Mesenteric fat pad (tissue), 1 donor: Measurements from ENCODE around the gene ST3GAL6. TPM values are rescaled to one million over a fixed set of nuclear protein-coding genes. Genes with fewer than 3 reads are reported as not detected.

Experiments used
- DNase-seq: peaks from one replicate; pipeline ENCODE4 v3.0.0-alpha.2; 2020; ENCODE audit warnings: low spot score
- long read RNA-seq: library from polyadenylated mRNA; unstranded; transcript quantifications from one replicate; pipeline ENCODE4 v2.0.0, GENCODE V29; 2020
- total RNA-seq: library from RNA; stranded (reverse); fragmentation: NEBNext Ultra II Directional; extraction: Animal tissue kit (Norgen Biotek cat#: 25700); gene quantifications from one replicate; pipeline ENCODE4 v1.2.1, GENCODE V29; 2021
- donor health status: DM: yes; HTN: yes; CAD: no.

ST3GAL6 gene, protein sequence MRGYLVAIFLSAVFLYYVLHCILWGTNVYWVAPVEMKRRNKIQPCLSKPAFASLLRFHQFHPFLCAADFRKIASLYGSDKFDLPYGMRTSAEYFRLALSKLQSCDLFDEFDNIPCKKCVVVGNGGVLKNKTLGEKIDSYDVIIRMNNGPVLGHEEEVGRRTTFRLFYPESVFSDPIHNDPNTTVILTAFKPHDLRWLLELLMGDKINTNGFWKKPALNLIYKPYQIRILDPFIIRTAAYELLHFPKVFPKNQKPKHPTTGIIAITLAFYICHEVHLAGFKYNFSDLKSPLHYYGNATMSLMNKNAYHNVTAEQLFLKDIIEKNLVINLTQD
- total RNA-seq = 9.4 TPM
- long read RNA-seq, transcript ST3GAL6-214 (10 exons, 1,886 nt) = major isoform, 7 of 27 reads
- long read RNA-seq, partial matches to known transcripts = 2 of 27 reads
- long read RNA-seq, other reads (novel, unspliced or antisense) = 15 of 27 reads

- no peak for DNase-seq
Observed at GRCh38 chr3:98763076-98763475, at the start of gene ST3GAL6. Gene ST3GAL6 (plus strand): TSS chr3:98763340. CDS start chr3:98768441, 5,101 bp downstream.

GRCh38 chr3:98713984-98714383 is 49.2 kb upstream of the ST3GAL6 start:
- no peak for DNase-seq

DNA sequence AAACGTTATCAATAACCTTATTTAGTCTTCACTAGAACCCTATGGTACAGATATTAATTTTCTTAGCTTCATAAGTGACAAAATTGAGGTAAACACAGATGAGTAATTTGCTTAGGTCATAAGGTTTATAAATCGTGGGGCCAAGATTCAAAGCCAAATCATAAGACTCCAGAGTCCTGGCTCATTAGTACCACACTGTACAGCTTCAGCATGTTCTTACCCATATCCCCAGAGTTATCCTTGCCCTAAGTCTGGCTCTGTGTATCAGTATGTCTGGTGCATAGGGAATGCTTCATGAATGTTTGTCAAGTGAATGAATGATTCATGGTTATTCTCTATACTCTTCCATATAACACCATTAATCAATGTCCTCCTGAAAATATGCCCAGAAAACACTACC is 45.6 kb upstream of the ST3GAL6 start:
- no peak for DNase-seq

DNA sequence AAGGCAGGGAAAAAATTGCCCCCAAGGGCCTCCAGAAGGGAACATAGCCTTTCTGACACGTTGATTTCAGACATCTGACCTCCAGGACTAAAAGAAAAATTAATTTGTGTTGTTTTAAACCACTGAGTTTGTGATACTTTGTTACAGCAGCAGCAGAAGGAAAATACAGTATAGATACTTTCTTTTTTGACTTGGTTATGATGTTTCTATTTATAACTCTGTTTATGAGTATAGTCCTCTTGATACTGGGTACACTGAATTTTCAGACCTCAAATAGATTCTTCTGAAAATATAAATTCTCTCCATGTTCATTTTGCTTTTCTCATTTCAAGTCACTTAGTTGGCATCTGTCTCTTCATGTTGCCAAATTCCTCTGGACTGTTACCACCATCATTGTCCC is 44.4 kb upstream of the ST3GAL6 start:
- DNase-seq = no peak

- no peak for DNase-seq
Observed at GRCh38 chr3:98721776-98722175, 41.4 kb upstream of the ST3GAL6 start.

- DNase-seq = no peak
Observed at GRCh38 chr3:98722389-98722788, 40.8 kb upstream of the ST3GAL6 start.

GRCh38 chr3:98725352-98725751 is 37.8 kb upstream of the ST3GAL6 start:
- no peak for DNase-seq

- DNase-seq = no peak
Observed at GRCh38 chr3:98726084-98726483, 37.1 kb upstream of the ST3GAL6 start.

- no peak for DNase-seq
Observed at GRCh38 chr3:98727638-98728037, 35.5 kb upstream of the ST3GAL6 start.

DNA sequence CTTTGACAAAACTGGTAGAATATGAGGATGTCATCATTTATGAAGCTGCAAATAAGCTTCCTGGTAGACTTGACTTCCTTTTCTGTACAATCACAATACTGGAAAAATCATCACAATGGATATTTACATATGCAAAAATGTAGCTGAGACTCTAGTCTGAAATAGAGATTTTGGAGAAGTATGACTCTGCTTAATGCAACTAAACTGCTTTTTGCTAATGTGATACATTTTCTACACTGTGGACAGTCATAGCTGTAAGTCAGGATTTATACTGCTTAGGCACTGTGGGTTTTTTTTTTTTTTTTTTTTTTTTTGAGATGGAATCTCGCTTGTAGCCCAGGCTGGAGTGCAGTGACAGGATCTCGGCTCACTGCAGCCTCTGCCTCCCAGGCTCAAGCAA is 34.5 kb upstream of the ST3GAL6 start:
- no peak for DNase-seq

GRCh38 chr3:98730338-98730737 is 32.8 kb upstream of the ST3GAL6 start:
- DNase-seq = no peak

GRCh38 chr3:98730886-98731537 is 32.1 kb upstream of the ST3GAL6 start:
- DNase-seq = no peak

DNA sequence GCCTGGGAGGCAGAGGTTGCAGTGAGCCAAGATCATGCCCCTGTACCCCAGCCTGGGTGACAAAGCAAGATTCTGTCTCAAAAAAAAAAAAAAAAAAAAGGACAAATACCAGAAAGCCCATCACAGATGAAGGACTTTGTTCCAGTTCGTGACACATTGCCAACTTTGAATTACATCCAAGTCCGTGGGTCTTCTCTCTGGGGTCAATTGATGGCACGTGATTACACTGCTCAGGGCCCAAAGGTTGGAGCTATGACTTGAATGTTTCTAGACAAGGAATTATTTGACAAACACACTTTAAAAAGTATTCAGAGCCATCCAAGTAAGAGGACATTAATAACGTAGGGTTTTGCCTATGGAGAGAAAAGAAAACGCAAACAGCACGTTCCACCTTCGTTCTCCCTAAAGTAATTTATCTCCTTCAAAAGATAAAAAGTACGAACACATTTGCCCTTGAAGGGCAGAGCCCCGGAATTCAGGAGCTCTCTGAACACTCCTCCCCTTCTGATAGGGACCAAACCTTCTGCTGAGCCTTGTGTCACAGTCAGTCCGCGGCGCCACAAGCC is 31.3 kb upstream of the ST3GAL6 start:
- no peak for DNase-seq

GRCh38 chr3:98732286-98733052 is 30.7 kb upstream of the ST3GAL6 start:
- DNase-seq = peak; percentile 90

- DNase-seq = no peak
Observed at GRCh38 chr3:98733053-98733811, 29.9 kb upstream of the ST3GAL6 start.

GRCh38 chr3:98733812-98734281 is 29.3 kb upstream of the ST3GAL6 start:
- no peak for DNase-seq

- DNase-seq = no peak
Observed at GRCh38 chr3:98734306-98734705, 28.8 kb upstream of the ST3GAL6 start.

DNA sequence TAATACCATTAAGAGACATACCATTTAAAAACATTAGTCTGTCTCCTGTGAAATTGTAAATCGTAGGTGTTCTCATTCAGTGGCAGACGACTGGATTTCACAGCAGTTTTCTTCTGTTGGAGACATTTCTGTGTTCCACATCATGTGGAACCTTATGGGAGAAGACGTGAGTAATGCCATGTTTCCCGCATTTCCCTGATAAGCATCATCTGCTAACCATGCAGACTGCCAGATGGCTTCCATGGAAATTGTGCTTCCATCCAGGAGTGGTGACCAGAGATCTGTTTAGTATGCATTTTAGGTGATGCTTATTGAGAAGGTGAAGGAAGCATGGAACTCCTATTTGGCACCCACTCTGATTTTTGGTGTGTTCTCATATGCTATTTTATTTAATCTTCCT is 28.4 kb upstream of the ST3GAL6 start:
- DNase-seq = no peak

DNA sequence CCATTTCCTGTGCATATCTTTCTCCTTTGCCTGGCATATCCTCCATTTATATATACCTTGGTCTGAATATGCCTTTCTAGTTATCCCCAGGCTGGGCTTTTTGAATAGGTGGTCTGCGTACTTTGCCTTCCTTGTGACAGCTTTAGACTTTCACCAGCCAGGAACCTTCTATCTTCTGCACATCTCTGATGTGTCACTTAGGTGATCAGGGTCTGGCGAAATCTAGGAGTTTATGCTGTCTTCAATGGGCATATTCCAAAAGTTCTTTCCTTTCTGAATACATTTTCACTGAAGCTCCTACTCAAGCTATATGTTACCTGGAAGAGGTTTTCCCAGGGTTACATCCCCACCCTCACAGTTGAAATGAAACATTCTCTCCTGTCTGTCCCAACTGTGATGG is 27.8 kb upstream of the ST3GAL6 start:
- DNase-seq = no peak

- no peak for DNase-seq
Observed at GRCh38 chr3:98735761-98736269, 27.3 kb upstream of the ST3GAL6 start.
